ENCODE results near the gene MICA.

GRCh38 chr6:31464252-31465184 lies 61.1 kb downstream of the MICA start:
- no peak for TF ChIP-seq CTCF (IDR thresholded peaks at IDR 0.05)
- no peak for TF ChIP-seq EP300 (IDR thresholded peaks at IDR 0.05)
- no peak for TF ChIP-seq POLR2A (IDR thresholded peaks at IDR 0.05)

All from tibial nerve (tissue), 4 donors.